GM12891 (cell line): Measurements from ENCODE around the gene CACNG4.

Experiments used
- POLR2A ChIP-seq: IDR thresholded peaks from 2 replicates; pipeline ENCODE4 v1.6.1; 2011; ENCODE audit warnings: low read depth, low read length, control low read depth
- POLR2AphosphoS5 ChIP-seq: IDR thresholded peaks from 2 replicates; pipeline ENCODE4 v1.6.1; 2011; ENCODE audit warnings: low read depth, low read length, control low read depth
- SPI1 ChIP-seq: IDR thresholded peaks from 2 replicates; pipeline ENCODE4 v1.6.1; 2011; ENCODE audit warnings: low read depth, low read length, control low read depth
- TAF1 ChIP-seq: IDR thresholded peaks from 2 replicates; pipeline ENCODE4 v1.6.1; 2011; ENCODE audit warnings: low read depth, low read length, control low read depth

DNA sequence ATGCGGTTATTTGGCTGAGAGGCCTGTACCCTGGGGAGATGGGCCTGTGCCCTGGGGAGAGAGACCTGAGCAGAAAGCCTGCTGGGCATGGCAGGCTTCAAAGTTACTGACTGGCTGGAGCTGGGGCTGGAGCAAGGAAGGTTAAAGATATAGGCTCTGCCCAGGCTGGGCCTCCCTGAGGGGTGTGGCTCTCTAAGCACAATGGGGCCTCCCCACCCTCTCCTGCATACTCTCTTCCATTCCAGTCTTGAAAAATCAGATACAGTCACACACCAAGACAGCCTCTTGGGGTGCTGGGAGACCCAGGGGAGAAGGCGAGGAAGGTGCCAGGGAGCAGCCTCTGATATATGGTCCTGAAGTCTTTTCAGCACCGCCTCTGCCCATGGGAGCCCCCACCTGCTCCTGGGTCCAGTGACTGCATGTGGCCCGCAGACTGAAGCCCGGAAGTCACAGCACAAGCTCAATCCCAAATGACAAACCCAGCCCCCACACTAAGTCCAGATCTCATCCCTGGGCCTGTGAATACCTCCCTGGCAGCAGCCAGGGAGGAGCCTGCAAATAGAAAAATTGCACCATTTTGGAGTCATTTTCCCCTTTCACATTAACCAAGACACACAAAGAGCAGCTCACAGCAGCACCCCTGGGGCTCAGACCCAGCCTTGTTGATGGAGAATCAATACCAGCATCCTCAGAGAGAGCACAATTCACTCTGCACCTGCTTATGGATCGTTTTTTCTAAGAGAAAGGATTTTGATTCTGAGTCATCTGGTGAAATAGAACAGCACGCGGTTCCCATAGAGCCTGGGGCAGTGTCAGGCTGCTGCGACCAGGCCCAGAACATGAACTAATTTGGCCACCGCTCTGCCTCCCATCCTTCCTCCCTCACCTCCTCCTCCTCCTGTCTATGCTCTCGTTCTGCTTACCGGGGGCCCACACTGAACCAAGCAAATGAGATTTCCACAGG is 54.2 kb downstream of the CACNG4 start:
- TF ChIP-seq POLR2AphosphoS5 (no peak), POLR2A (no peak), TAF1 (no peak), SPI1 (no peak)
